HCT116 (cell line): ENCODE data around the gene NXN. TPM values are rescaled to one million over a fixed set of nuclear protein-coding genes. Genes with fewer than 3 reads are reported as not detected.

Source experiments
- ATAC-seq: fragments of 200-7000 bp; cut with Tn5 transposase; 2 replicates; pipeline ENCODE4 v1.9.1; 2020; ENCODE audit warnings: mild to moderate bottlenecking, moderate library complexity
- BruUV-seq: library from RNA; stranded (reverse); fragments of 400-500 nt; replicated peaks from 2 replicates; lab custom pipeline; 2021; lab: Mats Ljungman, UMichigan
- CTCF ChIA-PET: fragments of 300-600 bp; sonication (Branson Sonifier 250); formaldehyde crosslinking; loops from one replicate; lab custom pipeline; 2021; ENCODE audit warnings: antibody characterized with exemption; lab: Charles Lee
- POLR2A ChIA-PET: fragments of 300-600, 350-600 bp; sonication (Branson Sonifier 250); formaldehyde crosslinking; loops from one replicate; lab custom pipeline; 2021; ENCODE audit warnings: antibody characterized with exemption; lab: Charles Lee
- RAD21 ChIA-PET, 2 experiments: fragments of 300-600 bp; sonication (Branson Sonifier 250); formaldehyde crosslinking; loops; one replicate each; lab custom pipeline; 2023; ENCODE audit warnings: low total read pairs in 2 of 2; ENCODE audit not compliant: uncharacterized antibody in 2 of 2, unreplicated experiment in 2 of 2, low non-redundant PET in 1 of 2; lab: Charles Lee
- DNase-seq: peaks from one replicate; pipeline ENCODE4 v3.0.0-alpha.2; 2010; ENCODE audit warnings: low read depth, low spot score
- H2AFZ ChIP-seq: fragments of 200-600 bp; shearing (Covaris generic), sonication (generic); 2 replicates; pipeline ENCODE4 v1.6.1; 2017; ENCODE audit warnings: low read depth, mixed run types, mixed read lengths, antibody characterized with exemption, low read length; ENCODE audit not compliant: poor library complexity, severe bottlenecking
- H3K27ac ChIP-seq: 2 replicates; pipeline ENCODE4 v1.5.1; 2012; ENCODE audit warnings: low read depth, low read length
- H3K27me3 ChIP-seq: fragments of 200-600 bp; sonication (generic); 2 replicates; pipeline ENCODE4 v1.6.1; 2016; ENCODE audit warnings: mixed run types, low read length, mixed read lengths; ENCODE audit not compliant: insufficient read depth
- H3K36me3 ChIP-seq, 2 experiments: fragments of 200-500 bp in 1 of 2; fragments of 200-600 bp in 1 of 2; sonication (Bioruptor generic) in 1 of 2; sonication (generic) in 1 of 2; 2 replicates each; pipeline versions ENCODE4 v1.5.1 to v1.6.1; 2014 to 2016; ENCODE audit warnings: low read length in 2 of 2, inconsistent platforms in 1 of 2, mixed read lengths in 1 of 2, mixed run types in 1 of 2; ENCODE audit not compliant: insufficient read depth in 2 of 2, control insufficient read depth in 1 of 2
- H3K4me1 ChIP-seq, 2 experiments: fragments of 200-600 bp in 1 of 2; sonication (generic) in 1 of 2; 2 replicates each; pipeline versions ENCODE4 v1.5.1 to v1.6.1; 2012 to 2017; ENCODE audit warnings: low read length in 2 of 2, inconsistent platforms in 1 of 2, mild to moderate bottlenecking in 1 of 2, mixed read lengths in 1 of 2, mixed run types in 1 of 2, moderate library complexity in 1 of 2; ENCODE audit not compliant: insufficient read depth in 2 of 2, control insufficient read depth in 1 of 2
- H3K4me2 ChIP-seq: fragments of 200-600 bp; sonication (generic); 2 replicates; pipeline ENCODE4 v1.6.1; 2017; ENCODE audit warnings: mixed run types, low read length, mixed read lengths
- H3K4me3 ChIP-seq, 2 experiments: fragments of 200-600 bp in 1 of 2; sonication (generic) in 1 of 2; replicated peaks in 1 of 2; 2 replicates each; pipeline ENCODE4 v1.5.1; 2011 to 2016; ENCODE audit warnings: low read length in 2 of 2, control low read depth in 1 of 2, low read depth in 1 of 2, mild to moderate bottlenecking in 1 of 2, mixed read lengths in 1 of 2, mixed run types in 1 of 2
- H3K79me2 ChIP-seq: fragments of 200-600 bp; sonication (generic); 2 replicates; pipeline ENCODE4 v1.6.1; 2017; ENCODE audit warnings: mild to moderate bottlenecking, mixed run types, low read length, moderate library complexity, mixed read lengths; ENCODE audit not compliant: insufficient read depth
- H3K9ac ChIP-seq: fragments of 200-600 bp; sonication (generic); 2 replicates; pipeline ENCODE4 v1.6.1; 2016; ENCODE audit warnings: low read length, mixed read lengths
- H3K9me2 ChIP-seq: fragments of 200-600 bp; sonication (generic), shearing (Covaris generic); 2 replicates; pipeline ENCODE4 v1.6.1; 2017; ENCODE audit warnings: mixed run types, mild to moderate bottlenecking, moderate library complexity; ENCODE audit not compliant: insufficient read depth
- H3K9me3 ChIP-seq, 2 experiments: fragments of 200-500 bp in 1 of 2; fragments of 200-600 bp in 1 of 2; sonication (Bioruptor generic) in 1 of 2; sonication (generic) in 1 of 2; 2 replicates each; pipeline ENCODE4 v1.6.1; 2014 to 2017; ENCODE audit warnings: low read length in 2 of 2, mixed read lengths in 2 of 2, inconsistent platforms in 1 of 2, low read depth in 1 of 2, mild to moderate bottlenecking in 1 of 2, mixed run types in 1 of 2, moderate library complexity in 1 of 2; ENCODE audit not compliant: control insufficient read depth in 1 of 2, insufficient read depth in 1 of 2
- H4K20me1 ChIP-seq: fragments of 200-600 bp; sonication (generic), shearing (Covaris generic); 2 replicates; pipeline ENCODE4 v1.6.1; 2017; ENCODE audit warnings: mixed run types, mild to moderate bottlenecking, moderate library complexity; ENCODE audit not compliant: insufficient read depth
- CBX3 ChIP-seq: IDR thresholded peaks from 2 replicates; pipeline ENCODE4 v1.6.1; 2012; ENCODE audit warnings: low read depth
- CEBPB ChIP-seq: IDR thresholded peaks from 2 replicates; pipeline ENCODE4 v1.6.1; 2012; ENCODE audit warnings: low read depth
- EGR1 ChIP-seq: IDR thresholded peaks from 2 replicates; pipeline ENCODE4 v1.6.1; 2012; ENCODE audit warnings: low read depth
- FOSL1 ChIP-seq: IDR thresholded peaks from 2 replicates; pipeline ENCODE4 v1.6.1; 2012; ENCODE audit warnings: low read depth
- JUND ChIP-seq: IDR thresholded peaks from 2 replicates; pipeline ENCODE4 v1.6.1; 2012
- POLR2A ChIP-seq: IDR thresholded peaks from 2 replicates; pipeline ENCODE4 v1.7.0; 2011; ENCODE audit warnings: borderline replicate concordance; ENCODE audit not compliant: insufficient read depth, insufficient read length; ENCODE audit errors: extremely low read depth
- POLR2AphosphoS5 ChIP-seq: IDR thresholded peaks from 2 replicates; pipeline ENCODE4 v1.6.1; 2011; ENCODE audit warnings: mild to moderate bottlenecking, low read depth, low read length, moderate library complexity
- REST ChIP-seq: IDR thresholded peaks from 2 replicates; pipeline ENCODE4 v1.6.1; 2012; ENCODE audit warnings: low read depth
- SIN3A ChIP-seq: IDR thresholded peaks from 2 replicates; pipeline ENCODE4 v1.6.1; 2012; ENCODE audit warnings: low read depth
- SP1 ChIP-seq: IDR thresholded peaks from 2 replicates; pipeline ENCODE4 v1.6.1; 2012; ENCODE audit warnings: low read depth
- YY1 ChIP-seq: IDR thresholded peaks from 2 replicates; pipeline ENCODE4 v1.6.1; 2011; ENCODE audit warnings: low read length, low read depth, moderate library complexity, mild to moderate bottlenecking; ENCODE audit not compliant: insufficient replicate concordance; ENCODE audit errors: extremely low read depth
- ZBTB33 ChIP-seq: IDR thresholded peaks from 2 replicates; pipeline ENCODE4 v1.6.1; 2011; ENCODE audit warnings: mild to moderate bottlenecking, low read length, moderate library complexity; ENCODE audit not compliant: insufficient replicate concordance; ENCODE audit errors: extremely low read depth
- ZFX ChIP-seq: fragments of 450-650 bp; IDR thresholded peaks from 2 replicates; pipeline ENCODE4 v1.6.1; 2017
- ZNF274 ChIP-seq: fragments of 200-500 bp; sonication (Bioruptor generic); IDR thresholded peaks from 2 replicates; pipeline ENCODE4 v1.6.1; 2014; ENCODE audit warnings: mild to moderate bottlenecking, low read depth, low read length, inconsistent platforms
- intact Hi-C: fragments of 100-400 bp; cut with micrococcal nuclease; formaldehyde crosslinking; loops from 2 replicates; pipeline ENCODE4 v1.10.0; 2022
- total RNA-seq: library from RNA; stranded (reverse); gene quantifications from one replicate; pipeline ENCODE4 v1.2.1, GENCODE V29; 2021; ENCODE audit not compliant: unreplicated experiment
- TF ChIP-seq, protein P1 (sequence below): IDR thresholded peaks from 2 replicates; pipeline ENCODE4 v1.6.1; 2012

NXN gene
- total RNA-seq, 1 experiment from 2014 or later, result 83.7 TPM

DNA sequence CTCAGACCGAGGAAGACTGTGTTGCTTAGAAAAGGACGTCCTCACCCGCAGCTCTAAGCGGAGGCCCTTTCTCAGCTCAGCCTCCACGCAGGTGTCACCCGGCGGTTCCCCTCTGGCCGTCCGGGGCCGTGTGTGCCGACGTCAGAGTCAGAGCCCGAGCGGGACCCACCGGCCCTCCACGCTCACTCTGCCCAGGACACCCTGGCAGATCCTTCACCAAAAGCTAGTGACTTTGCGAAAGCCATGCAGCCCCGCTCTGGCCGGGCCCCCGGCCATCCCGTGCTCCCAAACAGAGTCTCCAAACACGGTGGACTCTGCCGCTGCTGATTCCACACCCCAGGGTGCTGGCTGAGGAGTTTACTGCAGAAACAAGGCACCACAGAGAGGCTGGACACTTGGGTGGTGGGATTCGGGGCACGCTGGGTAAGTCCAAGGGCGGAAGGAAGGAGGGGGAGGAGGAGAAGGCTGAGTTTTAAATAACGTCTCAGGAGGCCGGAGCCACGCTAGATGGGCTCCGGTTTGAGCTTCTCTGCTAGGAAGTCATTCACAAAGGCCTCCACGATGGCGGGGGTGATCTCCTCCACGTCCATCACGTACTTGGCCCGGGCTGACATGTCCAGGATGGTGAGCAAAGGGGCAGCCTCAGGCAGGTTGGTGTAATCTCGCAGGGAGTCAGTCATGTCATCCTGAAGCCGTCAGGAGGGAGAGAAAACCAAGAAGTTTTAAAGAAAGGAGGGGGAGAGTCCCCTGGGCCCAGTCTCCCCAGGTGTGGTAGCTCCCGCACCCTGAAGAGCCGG, 178.9 kb downstream of the NXN start:
- H3K36me3 ChIP-seq, result peaks cover 3 to 8% of the 10 kb centered on the region in 2 experiments; a peak in 2 of 4 replicates
- no peak overlapping the region for H2AFZ ChIP-seq
- BruUV-seq, result no TSS peak
- no peaks in the 10 kb centered on the region for H3K9me2 ChIP-seq
- ATAC-seq (no peak), DNase-seq (no peak)
- H3K9me3 ChIP-seq, result no peaks in the 10 kb centered on the region
- no peak overlapping the region for H3K4me2 ChIP-seq
- no peaks in the 10 kb centered on the region for H3K27me3 ChIP-seq
- H3K79me2 ChIP-seq, result no peaks in the 10 kb centered on the region
- no peak overlapping the region for H3K4me3 ChIP-seq
- RAD21 ChIA-PET, result no interaction called here
- CTCF ChIA-PET, result interaction anchor here (1.2 kb wide), 1 partner anchor 180 kb away, joined by 4 read pairs; no protein-coding TSS in a partner anchor
- intact Hi-C loops, result no loop called here
- no peaks in the 10 kb centered on the region for H3K4me1 ChIP-seq
- no peak overlapping the region for H3K9ac ChIP-seq
- no peaks in the 10 kb centered on the region for H4K20me1 ChIP-seq
- no peak overlapping the region for H3K27ac ChIP-seq
- POLR2A ChIA-PET, result no interaction called here
- TF ChIP-seq CBX3 (no peak), ZNF274 (no peak), EGR1 (no peak), JUND (no peak), ZFX (no peak), POLR2AphosphoS5 (no peak), YY1 (no peak)
- TF ChIP-seq, protein P1, sequence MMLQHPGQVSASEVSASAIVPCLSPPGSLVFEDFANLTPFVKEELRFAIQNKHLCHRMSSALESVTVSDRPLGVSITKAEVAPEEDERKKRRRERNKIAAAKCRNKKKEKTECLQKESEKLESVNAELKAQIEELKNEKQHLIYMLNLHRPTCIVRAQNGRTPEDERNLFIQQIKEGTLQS, result no peak

- no peak overlapping the region for H3K9ac ChIP-seq
- no peaks in the 10 kb centered on the region for H3K79me2 ChIP-seq
- no peaks in the 10 kb centered on the region for H3K9me2 ChIP-seq
- no peaks in the 10 kb centered on the region for H3K27me3 ChIP-seq
- POLR2A ChIA-PET, result no interaction called here
- CTCF ChIA-PET, result interaction anchor here (1.6 kb wide), 1 partner anchor 182 kb away, joined by 6 read pairs; no protein-coding TSS in a partner anchor
- H2AFZ ChIP-seq, result no peak overlapping the region
- no peaks in the 10 kb centered on the region for H4K20me1 ChIP-seq
- H3K27ac ChIP-seq, result no peak overlapping the region
- H3K4me2 ChIP-seq, result no peak overlapping the region
- no peak overlapping the region for H3K4me3 ChIP-seq
- BruUV-seq, result no TSS peak
- no peaks in the 10 kb centered on the region for H3K9me3 ChIP-seq
- DNase-seq (no peak), ATAC-seq (no peak)
- intact Hi-C loops, result no loop called here
- H3K36me3 ChIP-seq, result peaks cover 3 to 8% of the 10 kb centered on the region in 2 experiments; a peak in 2 of 4 replicates
- H3K4me1 ChIP-seq, result peaks cover 0 to 11% of the 10 kb centered on the region in 2 experiments; a peak in 2 of 4 replicates
- RAD21 ChIA-PET, result interaction anchor here in 1 of 2 experiments (0.6 kb wide), 1 partner anchor 174 kb away, joined by 3 read pairs; no protein-coding TSS in a partner anchor
- TF ChIP-seq POLR2A (no peak), ZBTB33 (no peak), SP1 (no peak), SIN3A (no peak), ZNF274 (no peak), REST (no peak), CBX3 (no peak), FOSL1 (no peak), CEBPB (no peak)
Observed at GRCh38 chr17:799261-799660, 180.3 kb downstream of the NXN start.
